GM19463 (cell line): ENCODE data around the gene CTBP2.

Source experiments
- ATAC-seq: cut with Tn5 transposase; IDR thresholded peaks from one replicate; pipeline ENCODE4 v1.9.1; 2021; ENCODE audit warnings: mild to moderate bottlenecking, moderate library complexity; ENCODE audit not compliant: unreplicated experiment

The CTBP2 gene

GRCh38 chr10:124946945-124947344, 213.4 kb downstream of the CTBP2 start:
- no peak for ATAC-seq

- ATAC-seq: no peak
Measured at GRCh38 chr10:124944982-124945381, 215.4 kb downstream of the CTBP2 start.

- no peak for ATAC-seq
Measured at GRCh38 chr10:124943301-124944092, 216.9 kb downstream of the CTBP2 start.

- ATAC-seq: no peak
Measured at GRCh38 chr10:124942317-124943169, 217.8 kb downstream of the CTBP2 start.

- ATAC-seq: no peak
Measured at GRCh38 chr10:124941823-124942222, 218.5 kb downstream of the CTBP2 start, which contains the start of gene ZRANB1. TSS of gene ZRANB1 (plus strand) at chr10:124942123. CDS start at chr10:124942494, 371 bp downstream.

- ATAC-seq: no peak
Measured at GRCh38 chr10:124939290-124939689, 221.1 kb downstream of the CTBP2 start.

- ATAC-seq: no peak
Measured at GRCh38 chr10:124936813-124937212, 223.6 kb downstream of the CTBP2 start.

- no peak for ATAC-seq
Measured at GRCh38 chr10:124935946-124936345, 224.4 kb downstream of the CTBP2 start.
